GM19467 (cell line): ENCODE data around the gene TP53TG3B.
"Not testable (repeated sequence)": the region's sequence is repeated elsewhere in the genome, so short reads cannot be mapped to it uniquely, and the experiment has no call there.

Source experiments
- ATAC-seq: cut with Tn5 transposase; IDR thresholded peaks from one replicate; pipeline ENCODE4 v1.9.1; 2021; ENCODE audit warnings: mild to moderate bottlenecking, moderate library complexity; ENCODE audit not compliant: unreplicated experiment

TP53TG3B gene

GRCh38 chr16:33360541-33360940, at the start of gene TP53TG3B:
TSS of gene TP53TG3B (plus strand) at chr16:33360841. CDS start at chr16:33360909, 68 bp downstream.
- ATAC-seq: not testable (repeated sequence)

- ATAC-seq: not testable (repeated sequence)
Measured at GRCh38 chr16:33336226-33337012, 24.2 kb upstream of the TP53TG3B start.

GRCh38 chr16:33337627-33338542, 22.8 kb upstream of the TP53TG3B start:
- not testable (repeated sequence) for ATAC-seq

GRCh38 chr16:33338543-33338951, 22.1 kb upstream of the TP53TG3B start:
- not testable (repeated sequence) for ATAC-seq

GRCh38 chr16:33339093-33340061, 21.3 kb upstream of the TP53TG3B start:
- not testable (repeated sequence) for ATAC-seq
